GM12801 (cell line): ENCODE measurements around the gene ZNF320.
"Not testable (repeated sequence)": the region's sequence is repeated elsewhere in the genome, so short reads cannot be mapped to it uniquely, and the experiment has no call there.

Experiments used
- TF ChIP-seq, protein P1 (sequence below): IDR thresholded peaks from one replicate; pipeline ENCODE4 v1.5.1; 2011; ENCODE audit warnings: control low read depth; ENCODE audit not compliant: insufficient read length; ENCODE audit errors: extremely low read depth

ZNF320 gene

DNA sequence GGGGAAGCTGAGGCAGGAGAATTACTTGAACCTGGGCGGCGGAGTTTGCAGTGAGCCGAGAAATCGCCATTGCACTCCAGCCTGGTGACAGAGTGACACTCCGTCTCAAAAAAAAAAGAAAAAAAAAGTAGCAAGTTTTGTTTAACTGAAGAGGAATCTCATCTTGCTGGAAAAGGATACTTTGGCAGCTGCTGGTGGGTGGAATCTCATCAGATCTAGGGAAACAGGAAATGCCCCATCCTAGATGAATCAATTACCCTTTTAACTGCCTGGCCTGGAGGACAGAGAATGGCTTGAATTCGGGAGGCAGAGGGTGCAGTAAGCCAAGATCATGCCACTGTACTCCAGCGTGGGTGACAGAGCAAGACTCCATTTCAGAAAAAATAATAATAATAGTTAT lies 8.4 kb downstream of the ZNF320 start:
- TF ChIP-seq, protein P1, sequence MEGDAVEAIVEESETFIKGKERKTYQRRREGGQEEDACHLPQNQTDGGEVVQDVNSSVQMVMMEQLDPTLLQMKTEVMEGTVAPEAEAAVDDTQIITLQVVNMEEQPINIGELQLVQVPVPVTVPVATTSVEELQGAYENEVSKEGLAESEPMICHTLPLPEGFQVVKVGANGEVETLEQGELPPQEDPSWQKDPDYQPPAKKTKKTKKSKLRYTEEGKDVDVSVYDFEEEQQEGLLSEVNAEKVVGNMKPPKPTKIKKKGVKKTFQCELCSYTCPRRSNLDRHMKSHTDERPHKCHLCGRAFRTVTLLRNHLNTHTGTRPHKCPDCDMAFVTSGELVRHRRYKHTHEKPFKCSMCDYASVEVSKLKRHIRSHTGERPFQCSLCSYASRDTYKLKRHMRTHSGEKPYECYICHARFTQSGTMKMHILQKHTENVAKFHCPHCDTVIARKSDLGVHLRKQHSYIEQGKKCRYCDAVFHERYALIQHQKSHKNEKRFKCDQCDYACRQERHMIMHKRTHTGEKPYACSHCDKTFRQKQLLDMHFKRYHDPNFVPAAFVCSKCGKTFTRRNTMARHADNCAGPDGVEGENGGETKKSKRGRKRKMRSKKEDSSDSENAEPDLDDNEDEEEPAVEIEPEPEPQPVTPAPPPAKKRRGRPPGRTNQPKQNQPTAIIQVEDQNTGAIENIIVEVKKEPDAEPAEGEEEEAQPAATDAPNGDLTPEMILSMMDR, result no peak

DNA sequence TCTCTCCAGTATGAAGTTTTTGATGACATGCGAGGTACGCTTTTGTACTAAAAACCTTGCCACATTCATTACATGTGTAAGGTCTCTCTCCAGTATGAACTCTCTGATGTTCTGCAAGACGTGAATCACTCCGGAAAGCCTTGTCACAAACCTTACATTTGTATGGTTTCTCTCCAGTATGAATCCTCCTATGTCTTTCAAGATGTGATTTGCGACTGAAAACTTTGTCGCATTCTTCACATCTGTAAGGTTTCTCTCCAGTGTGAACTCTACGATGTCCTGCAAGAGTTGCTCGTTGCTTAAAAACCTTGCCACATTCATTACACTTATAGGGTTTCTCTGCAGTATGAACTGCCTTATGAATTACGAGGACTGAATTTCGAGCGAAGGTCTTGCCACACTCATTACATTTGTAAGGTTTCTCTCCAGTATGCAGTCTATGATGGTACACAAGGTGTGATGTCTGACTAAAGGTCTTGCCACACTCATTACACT lies 16.5 kb downstream of the ZNF320 start:
- TF ChIP-seq, protein P1, result no peak

DNA sequence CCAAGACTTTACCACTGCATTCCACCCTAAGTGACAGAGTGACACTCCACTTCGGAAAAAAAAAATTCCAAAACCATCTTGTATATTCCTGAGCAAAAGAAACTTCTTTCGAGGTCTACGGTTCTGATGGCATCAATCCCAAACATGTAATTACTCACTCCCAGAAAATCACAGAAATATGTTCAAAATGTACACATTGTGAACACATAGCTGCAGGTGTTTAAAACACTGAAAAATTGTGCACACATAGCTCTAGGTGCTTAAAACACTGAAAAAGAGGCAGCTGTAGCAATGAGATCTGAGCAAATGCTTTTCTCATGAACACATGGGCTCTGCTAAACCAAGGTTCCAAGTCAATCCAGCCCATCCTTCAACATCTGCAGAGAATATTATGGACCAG lies 26.0 kb downstream of the ZNF320 start:
- TF ChIP-seq, protein P1, result no peak

DNA sequence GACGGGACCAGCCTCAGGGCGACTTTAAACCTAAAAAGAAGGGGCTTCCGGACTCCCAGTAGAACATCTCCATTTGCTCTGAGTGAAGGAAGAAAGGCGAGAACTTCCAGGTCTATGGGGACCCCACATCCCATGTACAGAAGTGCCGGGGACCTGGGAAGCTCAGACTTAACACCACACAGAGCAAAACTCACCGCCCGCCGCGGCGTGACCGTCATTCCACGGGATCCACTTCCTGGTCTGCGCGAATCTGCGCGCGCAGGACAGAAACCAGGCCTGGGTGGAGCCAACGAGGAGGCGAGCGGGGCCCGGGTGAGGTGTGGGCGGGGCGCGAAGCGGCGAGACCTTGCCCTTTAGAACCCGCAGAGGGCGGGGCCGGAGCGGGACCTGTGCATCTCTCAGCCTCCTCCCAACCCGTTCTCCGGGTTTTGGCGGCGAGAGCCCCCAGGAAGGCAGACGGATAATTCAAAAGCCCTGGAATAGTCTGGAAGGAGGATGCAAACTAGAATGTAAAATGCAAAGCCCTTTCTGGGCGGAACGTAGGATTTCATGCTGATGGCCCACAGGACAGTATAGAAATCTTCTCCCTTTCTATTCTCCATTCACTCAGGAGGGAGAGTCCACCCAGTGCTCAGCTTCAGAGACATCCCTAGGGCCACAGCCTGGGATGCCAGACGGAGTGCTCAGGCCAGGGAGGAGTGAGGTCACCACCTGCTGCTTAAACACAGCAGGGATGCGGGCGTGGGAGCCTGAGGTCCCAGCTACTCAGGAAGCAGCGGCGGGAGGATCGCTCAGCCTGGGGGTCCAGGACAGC lies 39.9 kb downstream of the ZNF320 start, which contains the start of gene ZNF468:
Gene ZNF468, minus strand, starts transcription at position 242 of the 814 bp plus-strand sequence. CDS start 3,347 bp downstream, outside the sequence.
- TF ChIP-seq, protein P1, result not testable (repeated sequence)
